Heart left ventricle (tissue), 13 donors: ENCODE results near the gene DNMT1.

Experiments
- CTCF ChIP-seq, 12 donors: fragments of 200-600 bp; sonication (generic) in 4 of 12; IDR thresholded peaks; one replicate each; pipeline versions ENCODE4 v1.5.0 to v1.8.0; 2018 to 2022; ENCODE audit warnings: antibody characterized with exemption in 12 of 12, mild to moderate bottlenecking in 5 of 12
- POLR2A ChIP-seq, 2 donors: fragments of 450-650 bp; IDR thresholded peaks; one replicate each; pipeline ENCODE4 v1.6.1; 2017; ENCODE audit warnings: antibody characterized with exemption in 2 of 2, mild to moderate bottlenecking in 2 of 2, moderate library complexity in 2 of 2
- donor health status: ischemic (EF 13 %, LVEDD 7.1; RV severe dilation, severe dysfunction).
- donor health status: DM: no; HTN: yes; CAD: no.
- donor health status: DM: no; HTN: no; CAD: no.
- donor health status: ischemic (EF 25% LVEDD 6.9; RV normal size, moderate dysfunction).
- donor health status: ischemic (EF 25% LVEDD 5.7; RV mildly dilated, moderate dysfunction).
- donor health status: ischemic (EF 35%, LVEDD 5.7; RV mildly dilated, moderate dysfunction).
- donor health status: nonischemic (EF 11% LVEDD 7.7; RV severe dilation, severe dysfunction).
- donor health status: DM: yes; HTN: yes; CAD: no.
- donor health status: PGD.
- donor health status: ischemic (EF 29% LVEDD 5.4; RV normal size, mild dysfunction).
- donor health status: nonischemic (EF 23%, LVEDD 6.1; RV moderate dilation, normal function).

DNA sequence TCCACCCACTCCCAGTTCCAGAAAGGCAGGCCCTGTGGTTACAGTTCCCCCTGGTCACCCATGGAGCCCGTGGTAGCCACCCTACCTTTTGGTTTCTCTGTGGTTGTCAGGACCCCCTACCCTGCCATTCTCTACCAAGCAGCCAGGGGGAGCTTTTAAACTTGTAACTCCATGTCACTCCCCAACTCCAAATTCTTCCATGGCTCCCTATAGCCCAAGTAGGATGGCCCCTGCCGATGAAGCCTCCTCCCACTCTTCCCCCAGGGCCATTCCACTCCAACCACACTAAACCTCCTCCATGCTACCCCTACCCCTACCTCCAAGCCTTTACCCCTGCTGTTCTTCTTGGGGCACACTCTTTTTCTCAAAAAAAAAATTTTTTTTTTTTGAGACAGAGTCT lies 34.2 kb upstream of the DNMT1 start:
- peak; percentile 32 to 59 (median 50) for TF ChIP-seq CTCF (IDR thresholded peaks at IDR 0.05)
- no peak for TF ChIP-seq POLR2A (IDR thresholded peaks at IDR 0.05)
